NB4 (cell line): ENCODE data around the gene RNASE8.
A peak's percentile ranks its signal among the peaks of the same experiment; 100 is the strongest.

Experiments
- DNase-seq: peaks from one replicate; pipeline ENCODE4 v3.0.0; 2010; ENCODE audit warnings: low read depth
- H3K4me3 ChIP-seq: one replicate; pipeline ENCODE4 v1.5.1; 2011; ENCODE audit warnings: mild to moderate bottlenecking, low read depth, low read length, moderate library complexity
- CTCF ChIP-seq: IDR thresholded peaks from one replicate; pipeline ENCODE4 v1.5.1; 2012; ENCODE audit warnings: low read depth, low read length
- MAX ChIP-seq: IDR thresholded peaks from 2 replicates; pipeline ENCODE4 v1.6.1; 2011; ENCODE audit warnings: low read depth, low read length
- MYC ChIP-seq: IDR thresholded peaks from 2 replicates; pipeline ENCODE4 v1.6.1; 2011; ENCODE audit warnings: low read depth, low read length
- POLR2A ChIP-seq: IDR thresholded peaks from 2 replicates; pipeline ENCODE4 v1.6.1; 2011; ENCODE audit warnings: mild to moderate bottlenecking; ENCODE audit not compliant: insufficient read length; ENCODE audit errors: extremely low read depth

RNASE8 gene

GRCh38 chr14:21089877-21090193 is 32.2 kb downstream of the RNASE8 start:
- no peak for DNase-seq
- H3K4me3 ChIP-seq = no peak overlapping the region
- TF ChIP-seq MYC (no peak), POLR2A (no peak), MAX (no peak), CTCF (no peak)

GRCh38 chr14:21090194-21090939 is 32.7 kb downstream of the RNASE8 start:
- peak; percentile 53 for TF ChIP-seq CTCF
- no peak for TF ChIP-seq MAX
- no peak overlapping the region for H3K4me3 ChIP-seq
- DNase-seq = peak; percentile 47

GRCh38 chr14:21090940-21091663 is 33.5 kb downstream of the RNASE8 start:
- TF ChIP-seq POLR2A (no peak), MAX (no peak), MYC (no peak)
- H3K4me3 ChIP-seq = no peak overlapping the region
- no peak for DNase-seq

- TF ChIP-seq CTCF = no peak
- no peak for TF ChIP-seq POLR2A
- no peak for TF ChIP-seq MAX
- no peak for TF ChIP-seq MYC
- no peak for DNase-seq
- no peak overlapping the region for H3K4me3 ChIP-seq
Measured at GRCh38 chr14:21091821-21092272, 34.2 kb downstream of the RNASE8 start.

GRCh38 chr14:21092273-21093011 is 34.8 kb downstream of the RNASE8 start:
- no peak overlapping the region for H3K4me3 ChIP-seq
- DNase-seq = peak; percentile 77

More at GRCh38 chr14:21092273-21093011, 34.8 kb downstream of the RNASE8 start:
- no peak for TF ChIP-seq POLR2A
- no peak for TF ChIP-seq MAX
- TF ChIP-seq CTCF = peak; percentile 99
